HepG2 (cell line): ENCODE data around the gene DCAF7. TPM values are rescaled to one million over a fixed set of nuclear protein-coding genes. Genes with fewer than 3 reads are reported as not detected.

ENCODE experiments used
- HIVEP1 ChIP-seq: sonication (generic); formaldehyde crosslinking; IDR thresholded peaks from 2 replicates; pipeline ENCODE4 v1.4.0; 2020; ENCODE audit warnings: mild to moderate bottlenecking, missing genetic modification reagents
- SMAD9 ChIP-seq: sonication (generic); formaldehyde crosslinking; IDR thresholded peaks from 2 replicates; pipeline ENCODE4 v1.5.1; 2020; ENCODE audit warnings: mild to moderate bottlenecking, missing genetic modification reagents
- ZNF225 ChIP-seq: sonication (generic); formaldehyde crosslinking; IDR thresholded peaks from 2 replicates; pipeline ENCODE4 v1.4.0; 2020; ENCODE audit warnings: mild to moderate bottlenecking, missing genetic modification reagents
- ZNF546 ChIP-seq: sonication (generic); formaldehyde crosslinking; conservative IDR thresholded peaks from 2 replicates; pipeline ENCODE4 v1.8.1; 2023; ENCODE audit warnings: mild to moderate bottlenecking, missing genetic modification reagents
- ZNF572 ChIP-seq: sonication (generic); formaldehyde crosslinking; IDR thresholded peaks from 2 replicates; pipeline ENCODE4 v1.5.1; 2020; ENCODE audit warnings: mild to moderate bottlenecking, missing genetic modification reagents
- polyA plus RNA-seq, 8 experiments: library from polyadenylated mRNA; depleted of rRNA in 3 of 8; stranded (reverse) in 7 of 8; unstranded in 1 of 8; fragments of >200 nt; fragmentation: Illumina TruSeq in 4 of 8; extraction: Trizol in 4 of 8; gene quantifications; 2 replicates each; pipeline versions ENCODE4 v1.2.1 to v1.2.3, GENCODE V29; 2011 to 2016; ENCODE audit warnings: low read depth in 4 of 8, missing spikeins in 1 of 8, mixed read lengths in 1 of 8; ENCODE audit not compliant: insufficient read depth in 1 of 8
- total RNA-seq, 5 experiments: library from RNA; depleted of rRNA; stranded (reverse); fragments of >200 nt; fragmentation: Illumina TruSeq; extraction: Trizol; gene quantifications; 2 replicates each; pipeline ENCODE4 v1.2.3, GENCODE V29; 2016; ENCODE audit warnings: low read depth in 1 of 5
- TF ChIP-seq, protein P1 (sequence below): sonication (generic); formaldehyde crosslinking; IDR thresholded peaks from 2 replicates; pipeline ENCODE4 v1.4.0; 2020; ENCODE audit warnings: missing genetic modification reagents
- TF ChIP-seq, protein P2 (sequence below): IDR thresholded peaks from 2 replicates; pipeline ENCODE4 v1.6.1; 2016
- TF ChIP-seq, protein P3 (sequence below): sonication (generic); formaldehyde crosslinking; IDR thresholded peaks from 2 replicates; pipeline ENCODE4 v1.5.1; 2020; ENCODE audit warnings: missing genetic modification reagents, mild to moderate bottlenecking, borderline replicate concordance

DCAF7 gene
- total and polyA plus RNA-seq, 2 of the 13 experiments (the other 11 are each of a cell fraction or from before 2014, with no cell fraction given) = 55.2 to 73.4 TPM

DNA sequence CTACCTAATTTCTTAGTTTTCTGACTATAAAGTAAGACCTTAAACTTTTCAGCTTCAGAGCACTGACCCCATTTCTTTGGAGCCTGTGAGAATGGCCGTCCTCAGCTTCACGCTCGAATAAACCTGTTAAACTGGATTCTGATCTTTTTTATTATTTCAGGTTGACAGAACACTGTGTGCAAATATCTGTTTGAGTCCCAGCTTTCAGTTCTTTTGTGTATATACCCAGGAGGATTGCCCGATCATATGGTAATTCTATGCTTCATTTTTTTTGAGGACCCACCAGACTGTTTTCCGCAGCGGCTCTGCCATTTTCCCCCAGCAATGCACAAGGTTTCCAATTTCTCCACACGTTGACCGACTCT is 47.0 kb upstream of the DCAF7 start (continued):
- TF ChIP-seq SMAD9 (CRISPR knock-in tag) = no peak
- TF ChIP-seq ZNF572 (CRISPR knock-in tag) = no peak
- TF ChIP-seq, protein P1, sequence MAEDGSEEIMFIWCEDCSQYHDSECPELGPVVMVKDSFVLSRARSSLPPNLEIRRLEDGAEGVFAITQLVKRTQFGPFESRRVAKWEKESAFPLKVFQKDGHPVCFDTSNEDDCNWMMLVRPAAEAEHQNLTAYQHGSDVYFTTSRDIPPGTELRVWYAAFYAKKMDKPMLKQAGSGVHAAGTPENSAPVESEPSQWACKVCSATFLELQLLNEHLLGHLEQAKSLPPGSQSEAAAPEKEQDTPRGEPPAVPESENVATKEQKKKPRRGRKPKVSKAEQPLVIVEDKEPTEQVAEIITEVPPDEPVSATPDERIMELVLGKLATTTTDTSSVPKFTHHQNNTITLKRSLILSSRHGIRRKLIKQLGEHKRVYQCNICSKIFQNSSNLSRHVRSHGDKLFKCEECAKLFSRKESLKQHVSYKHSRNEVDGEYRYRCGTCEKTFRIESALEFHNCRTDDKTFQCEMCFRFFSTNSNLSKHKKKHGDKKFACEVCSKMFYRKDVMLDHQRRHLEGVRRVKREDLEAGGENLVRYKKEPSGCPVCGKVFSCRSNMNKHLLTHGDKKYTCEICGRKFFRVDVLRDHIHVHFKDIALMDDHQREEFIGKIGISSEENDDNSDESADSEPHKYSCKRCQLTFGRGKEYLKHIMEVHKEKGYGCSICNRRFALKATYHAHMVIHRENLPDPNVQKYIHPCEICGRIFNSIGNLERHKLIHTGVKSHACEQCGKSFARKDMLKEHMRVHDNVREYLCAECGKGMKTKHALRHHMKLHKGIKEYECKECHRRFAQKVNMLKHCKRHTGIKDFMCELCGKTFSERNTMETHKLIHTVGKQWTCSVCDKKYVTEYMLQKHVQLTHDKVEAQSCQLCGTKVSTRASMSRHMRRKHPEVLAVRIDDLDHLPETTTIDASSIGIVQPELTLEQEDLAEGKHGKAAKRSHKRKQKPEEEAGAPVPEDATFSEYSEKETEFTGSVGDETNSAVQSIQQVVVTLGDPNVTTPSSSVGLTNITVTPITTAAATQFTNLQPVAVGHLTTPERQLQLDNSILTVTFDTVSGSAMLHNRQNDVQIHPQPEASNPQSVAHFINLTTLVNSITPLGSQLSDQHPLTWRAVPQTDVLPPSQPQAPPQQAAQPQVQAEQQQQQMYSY (CRISPR knock-in tag) = no peak
- TF ChIP-seq, protein P2, sequence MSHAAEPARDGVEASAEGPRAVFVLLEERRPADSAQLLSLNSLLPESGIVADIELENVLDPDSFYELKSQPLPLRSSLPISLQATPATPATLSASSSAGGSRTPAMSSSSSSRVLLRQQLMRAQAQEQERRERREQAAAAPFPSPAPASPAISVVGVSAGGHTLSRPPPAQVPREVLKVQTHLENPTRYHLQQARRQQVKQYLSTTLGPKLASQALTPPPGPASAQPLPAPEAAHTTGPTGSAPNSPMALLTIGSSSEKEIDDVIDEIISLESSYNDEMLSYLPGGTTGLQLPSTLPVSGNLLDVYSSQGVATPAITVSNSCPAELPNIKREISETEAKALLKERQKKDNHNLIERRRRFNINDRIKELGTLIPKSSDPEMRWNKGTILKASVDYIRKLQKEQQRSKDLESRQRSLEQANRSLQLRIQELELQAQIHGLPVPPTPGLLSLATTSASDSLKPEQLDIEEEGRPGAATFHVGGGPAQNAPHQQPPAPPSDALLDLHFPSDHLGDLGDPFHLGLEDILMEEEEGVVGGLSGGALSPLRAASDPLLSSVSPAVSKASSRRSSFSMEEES = no peak
- no peak for TF ChIP-seq HIVEP1
- no peak for TF ChIP-seq ZNF225
- TF ChIP-seq ZNF546 (CRISPR knock-in tag) = no peak
- TF ChIP-seq, protein P3, sequence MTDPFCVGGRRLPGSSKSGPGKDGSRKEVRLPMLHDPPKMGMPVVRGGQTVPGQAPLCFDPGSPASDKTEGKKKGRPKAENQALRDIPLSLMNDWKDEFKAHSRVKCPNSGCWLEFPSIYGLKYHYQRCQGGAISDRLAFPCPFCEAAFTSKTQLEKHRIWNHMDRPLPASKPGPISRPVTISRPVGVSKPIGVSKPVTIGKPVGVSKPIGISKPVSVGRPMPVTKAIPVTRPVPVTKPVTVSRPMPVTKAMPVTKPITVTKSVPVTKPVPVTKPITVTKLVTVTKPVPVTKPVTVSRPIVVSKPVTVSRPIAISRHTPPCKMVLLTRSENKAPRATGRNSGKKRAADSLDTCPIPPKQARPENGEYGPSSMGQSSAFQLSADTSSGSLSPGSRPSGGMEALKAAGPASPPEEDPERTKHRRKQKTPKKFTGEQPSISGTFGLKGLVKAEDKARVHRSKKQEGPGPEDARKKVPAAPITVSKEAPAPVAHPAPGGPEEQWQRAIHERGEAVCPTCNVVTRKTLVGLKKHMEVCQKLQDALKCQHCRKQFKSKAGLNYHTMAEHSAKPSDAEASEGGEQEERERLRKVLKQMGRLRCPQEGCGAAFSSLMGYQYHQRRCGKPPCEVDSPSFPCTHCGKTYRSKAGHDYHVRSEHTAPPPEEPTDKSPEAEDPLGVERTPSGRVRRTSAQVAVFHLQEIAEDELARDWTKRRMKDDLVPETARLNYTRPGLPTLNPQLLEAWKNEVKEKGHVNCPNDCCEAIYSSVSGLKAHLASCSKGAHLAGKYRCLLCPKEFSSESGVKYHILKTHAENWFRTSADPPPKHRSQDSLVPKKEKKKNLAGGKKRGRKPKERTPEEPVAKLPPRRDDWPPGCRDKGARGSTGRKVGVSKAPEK (CRISPR knock-in tag) = no peak
